Fibroblast of lung (primary cell): ENCODE measurements around the gene UQCRH.

Source experiments
- EZH2 ChIP-seq: IDR thresholded peaks from 2 replicates; pipeline ENCODE4 v1.5.1; 2012; ENCODE audit warnings: low read length, control low read depth, mild to moderate bottlenecking; ENCODE audit errors: missing control alignments
- TF ChIP-seq, protein P1 (sequence below), 2 donors: IDR thresholded peaks in 1 of 2; conservative IDR thresholded peaks in 1 of 2; 1 replicate in 1 of 2; 2 replicates in 1 of 2; pipeline ENCODE4 v1.5.1; 2011 to 2012; ENCODE audit warnings: low read length in 2 of 2, control low read depth in 1 of 2, inconsistent platforms in 1 of 2, low read depth in 1 of 2, mild to moderate bottlenecking in 1 of 2

DNA sequence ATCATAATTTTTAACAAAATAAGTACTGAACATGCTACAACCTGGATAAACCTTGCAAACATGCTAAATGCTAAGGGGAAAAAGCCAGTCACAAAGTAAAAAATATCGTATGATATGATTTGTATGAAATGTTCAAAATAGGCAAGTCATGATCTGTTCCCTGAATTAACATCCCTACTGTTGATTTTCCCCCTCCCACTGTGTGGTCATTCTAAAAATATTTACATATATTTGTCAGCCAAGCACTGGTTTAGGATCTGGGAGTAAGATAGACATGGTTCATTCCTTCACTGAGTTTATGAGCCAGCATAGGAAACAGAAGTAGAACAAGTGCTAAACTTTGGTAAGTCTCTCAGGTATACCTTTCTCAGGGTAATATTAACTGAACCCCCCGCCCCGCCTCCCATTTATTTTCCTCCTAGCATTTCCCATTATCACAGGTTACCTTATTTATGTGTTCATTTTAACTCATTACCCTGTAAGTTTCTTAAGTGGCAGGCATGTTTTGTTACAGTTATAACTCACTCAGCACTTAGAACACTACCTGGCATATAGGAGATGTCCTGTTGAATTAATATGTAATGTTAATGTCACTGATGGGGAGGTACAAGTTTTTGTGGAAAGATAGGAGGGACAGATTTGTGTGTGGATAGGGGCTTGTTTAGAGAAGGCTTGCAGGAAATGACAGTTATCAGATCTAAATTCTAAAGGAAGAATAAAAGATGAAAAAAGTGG, 12.3 kb downstream of the UQCRH start:
- TF ChIP-seq, protein P1, sequence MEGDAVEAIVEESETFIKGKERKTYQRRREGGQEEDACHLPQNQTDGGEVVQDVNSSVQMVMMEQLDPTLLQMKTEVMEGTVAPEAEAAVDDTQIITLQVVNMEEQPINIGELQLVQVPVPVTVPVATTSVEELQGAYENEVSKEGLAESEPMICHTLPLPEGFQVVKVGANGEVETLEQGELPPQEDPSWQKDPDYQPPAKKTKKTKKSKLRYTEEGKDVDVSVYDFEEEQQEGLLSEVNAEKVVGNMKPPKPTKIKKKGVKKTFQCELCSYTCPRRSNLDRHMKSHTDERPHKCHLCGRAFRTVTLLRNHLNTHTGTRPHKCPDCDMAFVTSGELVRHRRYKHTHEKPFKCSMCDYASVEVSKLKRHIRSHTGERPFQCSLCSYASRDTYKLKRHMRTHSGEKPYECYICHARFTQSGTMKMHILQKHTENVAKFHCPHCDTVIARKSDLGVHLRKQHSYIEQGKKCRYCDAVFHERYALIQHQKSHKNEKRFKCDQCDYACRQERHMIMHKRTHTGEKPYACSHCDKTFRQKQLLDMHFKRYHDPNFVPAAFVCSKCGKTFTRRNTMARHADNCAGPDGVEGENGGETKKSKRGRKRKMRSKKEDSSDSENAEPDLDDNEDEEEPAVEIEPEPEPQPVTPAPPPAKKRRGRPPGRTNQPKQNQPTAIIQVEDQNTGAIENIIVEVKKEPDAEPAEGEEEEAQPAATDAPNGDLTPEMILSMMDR (conservative IDR thresholded peaks at IDR 0.05 in 1 of 2, IDR thresholded peaks at IDR 0.05 in 1 of 2; ENCODE audit: low read depth in 1 of 2, low read length in 2 of 2), result no peak
- TF ChIP-seq EZH2, result no peak
